ENCODE measurements around the gene ZNF764. TPM values are rescaled to one million over a fixed set of nuclear protein-coding genes. Genes with fewer than 3 reads are reported as not detected.
A peak's percentile ranks its signal among the peaks of the same experiment; 100 is the strongest.
"Not testable (repeated sequence)": the region's sequence is repeated elsewhere in the genome, so short reads cannot be mapped to it uniquely, and the experiment has no call there.

ZNF764 gene
- 10 to 100 TPM in 1 of 12 donors, 1 to 10 TPM in 10, not detected in 1; 5.4 to 10.2 (median 6.5) TPM for polyA plus RNA-seq (ENCODE audit: insufficient read length in 12 of 12)
- long read RNA-seq, donor 1, partial matches to known transcripts: 7 of 16 reads
- long read RNA-seq, donor 1, other reads (novel, unspliced or antisense): 0 of 16 reads
- long read RNA-seq, donor 2, partial matches to known transcripts: 0 of 3 reads
- long read RNA-seq, donor 2, other reads (novel, unspliced or antisense): 0 of 3 reads
- long read RNA-seq, donor 3, partial matches to known transcripts: 0 of 1 reads
- long read RNA-seq, donor 3, other reads (novel, unspliced or antisense): 0 of 1 reads
- long read RNA-seq, donor 4, partial matches to known transcripts: 0 of 1 reads
- long read RNA-seq, donor 4, other reads (novel, unspliced or antisense): 0 of 1 reads
- long read RNA-seq, donor 5, partial matches to known transcripts: 0 of 1 reads
- long read RNA-seq, donor 5, other reads (novel, unspliced or antisense): 0 of 1 reads
- long read RNA-seq, donor 6, partial matches to known transcripts: 0 of 2 reads
- long read RNA-seq, donor 6, other reads (novel, unspliced or antisense): 0 of 2 reads
- long read RNA-seq, donor 7, partial matches to known transcripts: 0 of 5 reads
- long read RNA-seq, donor 7, other reads (novel, unspliced or antisense): 0 of 5 reads
- long read RNA-seq, donor 8, partial matches to known transcripts: 0 of 1 reads
- long read RNA-seq, donor 8, other reads (novel, unspliced or antisense): 0 of 1 reads
- long read RNA-seq, donor 9, partial matches to known transcripts: 0 of 1 reads
- long read RNA-seq, donor 9, other reads (novel, unspliced or antisense): 0 of 1 reads
- long read RNA-seq, donor 10, partial matches to known transcripts: 0 of 2 reads
- long read RNA-seq, donor 10, other reads (novel, unspliced or antisense): 0 of 2 reads
- long read RNA-seq, donor 11, partial matches to known transcripts: 0 of 4 reads
- long read RNA-seq, donor 11, other reads (novel, unspliced or antisense): 0 of 4 reads

- DNase-seq: peak; percentile 97
Measured at GRCh38 chr16:30557957-30558788, at the start of gene ZNF764. TSS of gene ZNF764 (minus strand) at chr16:30558374. CDS start at chr16:30558182, 192 bp downstream.

GRCh38 chr16:30606004-30606403 lies 47.8 kb upstream of the ZNF764 start:
- no peak for DNase-seq

GRCh38 chr16:30605158-30605557 lies 47.0 kb upstream of the ZNF764 start:
- DNase-seq: no peak

GRCh38 chr16:30604316-30604947 lies 46.3 kb upstream of the ZNF764 start:
- DNase-seq: no peak

DNA sequence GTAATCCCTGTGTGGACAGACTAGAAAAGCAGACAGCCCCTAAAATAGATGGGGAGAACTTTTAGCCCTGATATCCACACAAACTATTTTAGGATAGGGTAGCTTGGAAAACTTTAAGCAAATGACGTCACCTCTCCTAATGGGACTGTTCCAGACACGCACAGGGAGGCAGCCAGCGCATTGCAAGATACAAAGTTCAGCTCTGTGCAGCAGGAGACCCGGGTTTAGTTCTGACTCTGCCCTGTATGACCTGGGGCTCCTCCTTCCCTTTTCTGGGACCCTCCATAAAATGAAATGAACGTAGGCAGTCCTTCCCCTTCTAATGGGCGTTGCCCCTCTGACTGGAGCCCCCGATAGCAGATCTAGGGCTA lies 45.8 kb upstream of the ZNF764 start:
- DNase-seq: no peak

- peak; percentile 33 for DNase-seq
Measured at GRCh38 chr16:30602616-30603277, 44.6 kb upstream of the ZNF764 start.

GRCh38 chr16:30601966-30602365 lies 43.8 kb upstream of the ZNF764 start:
- no peak for DNase-seq

GRCh38 chr16:30600929-30601328 lies 42.8 kb upstream of the ZNF764 start:
- no peak for DNase-seq

DNA sequence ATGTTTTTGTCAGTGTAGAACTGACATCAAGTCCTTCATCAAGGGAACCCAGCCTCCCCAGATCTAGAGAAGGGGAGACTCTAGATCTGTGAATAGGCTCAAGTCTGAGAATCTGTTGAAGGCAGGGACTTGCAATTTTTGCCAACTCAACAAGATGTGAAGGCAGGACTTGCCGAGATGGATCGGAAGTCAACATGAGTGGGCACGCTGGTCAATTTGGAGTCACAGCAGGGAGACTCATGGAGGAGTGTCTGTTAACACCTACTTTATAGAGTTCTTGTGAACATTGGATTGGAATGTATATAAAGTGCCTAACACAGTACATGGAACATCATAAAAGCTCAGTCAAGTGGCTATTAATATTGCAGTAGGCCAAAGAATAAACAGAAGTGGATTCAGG lies 42.0 kb upstream of the ZNF764 start:
- no peak for DNase-seq

- no peak for DNase-seq
Measured at GRCh38 chr16:30592871-30593270, 34.7 kb upstream of the ZNF764 start.

- DNase-seq: not testable (repeated sequence)
Measured at GRCh38 chr16:30590869-30591268, 32.7 kb upstream of the ZNF764 start.

DNA sequence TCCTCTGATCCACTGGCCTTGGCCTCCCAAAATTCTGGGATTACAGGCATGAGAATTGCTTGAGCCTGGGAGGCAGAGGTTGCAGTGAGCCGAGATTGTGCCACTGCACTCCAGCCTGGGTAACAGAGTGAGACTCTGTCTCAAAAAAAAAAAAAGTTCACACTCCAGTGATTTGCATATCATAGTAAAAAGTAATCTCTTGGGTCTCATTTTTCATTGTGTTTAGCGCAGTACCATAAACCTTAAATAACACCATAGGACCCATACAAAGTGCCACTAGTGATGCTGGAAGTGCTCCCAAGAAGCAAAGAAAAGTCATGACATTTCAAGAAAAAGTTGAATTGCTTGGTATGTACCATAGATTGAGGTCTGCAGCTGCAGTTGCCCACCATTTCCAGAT lies 31.4 kb upstream of the ZNF764 start:
- DNase-seq: not testable (repeated sequence)

DNA sequence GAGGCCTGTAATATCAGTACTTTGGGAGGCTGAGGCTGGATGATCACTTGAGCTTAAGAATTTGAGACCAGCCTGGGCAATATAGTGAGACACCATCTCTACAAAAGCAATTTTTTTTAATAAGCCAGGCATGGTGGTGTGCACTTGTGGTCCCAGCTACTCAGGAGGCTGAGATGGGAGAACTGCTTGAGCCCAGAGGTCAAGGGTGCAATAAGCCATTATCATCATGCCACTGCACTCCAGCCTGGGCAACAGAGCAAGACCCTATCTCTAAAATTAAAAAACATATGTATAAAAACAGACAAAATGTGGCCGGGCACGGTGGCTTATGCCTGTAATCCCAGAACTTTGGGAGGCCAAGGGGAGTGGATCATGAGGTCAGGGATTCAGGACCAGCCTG lies 30.5 kb upstream of the ZNF764 start:
- DNase-seq: no peak

DNA sequence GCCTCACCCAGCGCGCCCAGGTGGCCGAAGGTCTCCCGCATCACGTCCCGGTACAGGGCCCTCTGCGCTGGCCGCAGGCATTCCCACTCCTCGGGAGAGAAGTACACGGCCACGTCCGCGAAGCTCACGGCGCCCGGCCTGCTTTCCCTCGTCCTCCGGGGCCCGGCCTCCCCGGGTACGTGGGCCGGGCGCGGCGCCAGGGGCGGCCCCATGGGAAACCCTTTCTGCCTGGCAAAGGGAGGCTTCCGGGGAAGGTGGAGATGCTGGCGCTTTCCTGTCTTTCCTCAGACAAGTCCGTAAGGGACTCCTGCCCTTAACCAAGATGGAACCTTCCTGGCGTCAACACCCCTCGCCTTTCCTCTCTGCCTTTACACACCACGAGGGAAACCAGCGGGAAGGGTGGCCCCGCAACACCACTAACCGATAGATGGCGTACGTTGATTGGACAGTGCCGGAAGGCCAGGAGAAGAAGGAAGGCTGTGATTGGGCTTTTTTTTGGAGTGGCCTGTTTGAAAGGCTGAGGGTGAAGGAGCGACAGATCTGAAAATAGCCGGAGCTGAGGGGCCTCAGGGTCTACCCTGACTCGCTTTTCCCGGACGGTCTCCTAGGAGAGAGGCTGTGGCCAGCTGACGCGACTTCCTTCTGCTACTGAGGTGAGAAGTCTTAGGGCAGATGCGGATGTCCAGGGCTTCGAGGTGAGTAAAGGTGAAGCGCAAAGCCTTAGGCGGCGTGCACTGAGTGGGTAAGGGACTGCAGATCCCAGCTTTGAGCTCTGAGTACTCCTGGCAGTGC lies 27.4 kb upstream of the ZNF764 start, which contains the start of gene ZNF785:
ZNF785 (minus strand) TSS at position 298 of the 792 bp plus-strand sequence; CDS start at position 212, 86 bp downstream.
- DNase-seq: peak; percentile 98

- no peak for DNase-seq
Measured at GRCh38 chr16:30585022-30585399, 26.8 kb upstream of the ZNF764 start.

GRCh38 chr16:30582611-30583340 lies 24.6 kb upstream of the ZNF764 start:
- no peak for DNase-seq

- DNase-seq: no peak
Measured at GRCh38 chr16:30581457-30581856, 23.3 kb upstream of the ZNF764 start.

DNA sequence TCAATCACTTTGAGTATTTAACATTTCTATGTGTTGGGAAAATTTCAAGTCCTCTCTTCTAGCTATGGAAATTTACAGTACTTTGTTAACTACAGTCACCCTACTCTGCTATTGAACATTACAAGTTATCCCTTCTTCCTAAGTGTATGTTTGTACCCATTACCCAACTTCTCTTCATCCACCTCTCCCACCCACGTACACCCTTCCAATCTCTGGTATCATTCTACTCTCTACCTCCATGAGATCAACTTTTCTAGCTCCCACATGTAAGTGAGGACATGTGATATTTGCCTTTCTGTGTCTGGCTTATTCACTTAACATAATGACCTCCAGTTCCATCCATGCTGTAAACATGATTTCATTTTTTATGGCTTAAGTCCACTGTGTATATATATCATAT lies 16.5 kb upstream of the ZNF764 start:
- DNase-seq: no peak
